Activated CD8-positive, alpha-beta T cell treated with anti-CD3 and anti-CD28 coated beads for 36 hours (primary cell): ENCODE data around the gene TMEM147. TPM values are rescaled to one million over a fixed set of nuclear protein-coding genes. Genes with fewer than 3 reads are reported as not detected.
A peak's percentile ranks its signal among the peaks of the same experiment; 100 is the strongest.

Experiments used
- ATAC-seq: fragments of 200-7000 bp; cut with Tn5 transposase; one replicate; pipeline ENCODE4 v1.10.0; 2021; ENCODE audit warnings: mild to moderate bottlenecking, moderate library complexity
- CTCF ChIA-PET: fragments of 350-600 bp; sonication (Branson Sonifier 250); formaldehyde crosslinking; loops from one replicate; lab custom pipeline; 2021; ENCODE audit warnings: antibody characterized with exemption; lab: Charles Lee
- POLR2A ChIA-PET: fragments of 350-600 bp; sonication (Branson Sonifier 250); formaldehyde crosslinking; loops from one replicate; lab custom pipeline; 2021; ENCODE audit warnings: antibody characterized with exemption; lab: Charles Lee
- DNase-seq: peaks from one replicate; pipeline ENCODE4 v3.0.0-alpha.2; 2020
- H3K27ac Mint-ChIP-seq: one replicate; pipeline ENCODE4 v1.8.0; 2021; ENCODE audit warnings: mild to moderate bottlenecking, mixed read lengths
- H3K27me3 Mint-ChIP-seq: one replicate; pipeline ENCODE4 v1.8.0; 2021; ENCODE audit warnings: mixed read lengths
- H3K36me3 Mint-ChIP-seq: one replicate; pipeline ENCODE4 v1.8.0; 2021; ENCODE audit warnings: low read depth, mixed read lengths
- H3K4me1 Mint-ChIP-seq: one replicate; pipeline ENCODE4 v1.8.0; 2021; ENCODE audit warnings: low read depth, mixed read lengths
- H3K4me3 Mint-ChIP-seq: one replicate; pipeline ENCODE4 v1.8.0; 2021; ENCODE audit warnings: mild to moderate bottlenecking, moderate library complexity, mixed read lengths
- H3K9me3 Mint-ChIP-seq: one replicate; pipeline ENCODE4 v1.8.0; 2021; ENCODE audit warnings: mixed read lengths
- intact Hi-C: fragments of 100-400 bp; cut with micrococcal nuclease; formaldehyde crosslinking; loops from one replicate; pipeline ENCODE4 v1.10.0; 2022
- total RNA-seq, 2 experiments: library from RNA; stranded (reverse); gene quantifications; one replicate each; pipeline ENCODE4 v1.2.3, GENCODE V29; 2021
- TF ChIP-seq, protein P1 (sequence below): fragments of 200-600 bp; IDR thresholded peaks from one replicate; pipeline ENCODE4 v1.8.0; 2022; ENCODE audit warnings: antibody characterized with exemption, mild to moderate bottlenecking

Gene TMEM147
- total RNA-seq, 2 experiments from 2014 or later = 81.7 to 86.6 TPM

DNA sequence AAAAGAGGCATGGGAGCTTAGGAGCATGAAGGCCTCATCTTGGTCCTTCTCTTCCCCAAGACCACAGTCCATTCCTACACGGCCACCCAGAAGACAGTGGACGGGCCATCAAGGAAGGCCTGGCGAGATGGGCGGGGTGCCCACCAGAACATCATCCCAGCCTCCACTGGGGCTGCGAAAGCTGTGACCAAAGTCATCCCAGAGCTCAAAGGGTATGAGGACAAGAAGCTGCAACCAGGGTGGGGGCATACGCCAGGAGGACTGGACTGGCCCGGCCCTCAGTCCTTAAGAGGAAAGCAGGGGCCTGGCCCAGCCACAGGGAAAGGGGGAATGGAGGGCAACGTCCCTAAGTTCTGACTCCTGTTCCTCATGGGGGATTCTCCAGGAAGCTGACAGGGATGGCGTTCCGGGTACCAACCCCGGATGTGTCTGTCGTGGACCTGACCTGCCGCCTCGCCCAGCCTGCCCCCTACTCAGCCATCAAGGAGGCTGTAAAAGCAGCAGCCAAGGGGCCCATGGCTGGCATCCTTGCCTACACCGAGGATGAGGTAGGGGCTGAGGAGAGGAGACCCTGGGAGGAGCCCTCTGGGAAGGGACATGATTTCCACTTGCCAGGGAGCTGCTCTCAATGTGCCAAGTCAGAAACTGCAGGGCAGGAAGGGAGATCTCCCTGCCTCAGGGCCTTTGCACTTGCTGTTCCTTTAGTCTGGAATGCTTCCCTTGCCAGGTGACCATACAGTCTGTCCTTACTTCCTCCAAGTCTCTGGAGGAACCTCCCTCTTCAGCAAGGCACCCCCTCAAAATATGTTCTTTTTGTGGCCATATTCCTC, 1.9 kb upstream of the TMEM147 start:
- POLR2A ChIA-PET = interaction anchor here (2.1 kb wide), 1 partner anchor 9 kb away, joined by 7 read pairs; no protein-coding TSS in a partner anchor
- intact Hi-C loops = no loop called here
- Mint-ChIP-seq H3K27ac (no peak overlapping the region), H3K27me3 (no peaks in the 10 kb centered on the region), H3K36me3 (peaks cover 36% of the 10 kb centered on the region), H3K4me1 (peaks cover 35% of the 10 kb centered on the region), H3K4me3 (peak overlapping the region; percentile 91), H3K9me3 (no peaks in the 10 kb centered on the region)
- DNase-seq = no peak
- TF ChIP-seq, protein P1, sequence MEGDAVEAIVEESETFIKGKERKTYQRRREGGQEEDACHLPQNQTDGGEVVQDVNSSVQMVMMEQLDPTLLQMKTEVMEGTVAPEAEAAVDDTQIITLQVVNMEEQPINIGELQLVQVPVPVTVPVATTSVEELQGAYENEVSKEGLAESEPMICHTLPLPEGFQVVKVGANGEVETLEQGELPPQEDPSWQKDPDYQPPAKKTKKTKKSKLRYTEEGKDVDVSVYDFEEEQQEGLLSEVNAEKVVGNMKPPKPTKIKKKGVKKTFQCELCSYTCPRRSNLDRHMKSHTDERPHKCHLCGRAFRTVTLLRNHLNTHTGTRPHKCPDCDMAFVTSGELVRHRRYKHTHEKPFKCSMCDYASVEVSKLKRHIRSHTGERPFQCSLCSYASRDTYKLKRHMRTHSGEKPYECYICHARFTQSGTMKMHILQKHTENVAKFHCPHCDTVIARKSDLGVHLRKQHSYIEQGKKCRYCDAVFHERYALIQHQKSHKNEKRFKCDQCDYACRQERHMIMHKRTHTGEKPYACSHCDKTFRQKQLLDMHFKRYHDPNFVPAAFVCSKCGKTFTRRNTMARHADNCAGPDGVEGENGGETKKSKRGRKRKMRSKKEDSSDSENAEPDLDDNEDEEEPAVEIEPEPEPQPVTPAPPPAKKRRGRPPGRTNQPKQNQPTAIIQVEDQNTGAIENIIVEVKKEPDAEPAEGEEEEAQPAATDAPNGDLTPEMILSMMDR = no peak
- CTCF ChIA-PET = interaction anchor here (0.7 to 1.2 kb wide), 2 partner anchors 34 to 48 kb away, joined by 3 read pairs; no protein-coding TSS in a partner anchor
- no peak for ATAC-seq

GRCh38 chr19:35544110-35544802, 1.2 kb upstream of the TMEM147 start:
- TF ChIP-seq, protein P1 = no peak
- H3K36me3 Mint-ChIP-seq = peaks cover 41% of the 10 kb centered on the region
- H3K27me3 Mint-ChIP-seq = no peaks in the 10 kb centered on the region
- ChIA-PET POLR2A (interaction anchor here (2.1 kb wide), 1 partner anchor 10 kb away, joined by 7 read pairs; no protein-coding TSS in a partner anchor), CTCF (interaction anchor here (0.7 to 1.2 kb wide), 2 partner anchors 35 to 49 kb away, joined by 3 read pairs; no protein-coding TSS in a partner anchor)
- peaks cover 43% of the 10 kb centered on the region for H3K4me1 Mint-ChIP-seq
- no peaks in the 10 kb centered on the region for H3K9me3 Mint-ChIP-seq
- DNase-seq (no peak), ATAC-seq (no peak)
- H3K4me3 Mint-ChIP-seq = peak overlapping the region; percentile 91
- intact Hi-C loops = no loop called here
- H3K27ac Mint-ChIP-seq = peak overlapping the region; percentile 90

DNA sequence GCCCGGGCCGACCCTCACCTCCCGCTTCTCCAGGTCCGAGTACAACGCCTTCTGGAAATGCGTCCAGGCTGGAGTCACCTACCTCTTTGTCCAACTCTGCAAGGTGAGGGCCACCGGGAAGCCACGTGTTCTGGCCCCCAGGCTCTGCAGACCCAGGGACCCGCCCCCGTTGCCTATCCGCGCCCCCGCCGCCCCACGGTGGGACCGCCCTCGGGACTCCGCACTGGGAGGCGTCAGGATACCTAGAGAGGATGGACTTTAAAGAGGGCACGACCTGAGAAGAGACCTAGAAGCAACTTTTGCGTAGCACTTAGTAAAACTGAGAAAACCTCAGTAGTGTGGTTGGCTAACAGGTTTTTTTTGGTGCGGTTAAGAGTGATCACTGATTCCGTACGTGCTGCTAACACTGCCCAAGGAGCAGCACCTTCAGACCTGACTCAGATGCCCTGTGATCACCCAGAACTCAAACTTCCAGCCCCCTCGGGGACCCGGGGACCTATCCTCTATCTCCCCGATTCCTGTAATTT, 492 bp downstream of the TMEM147 start:
- ATAC-seq (peak; percentile 82), DNase-seq (peak; percentile 83)
- Mint-ChIP-seq H3K27me3 (no peaks in the 10 kb centered on the region), H3K36me3 (peaks cover 43% of the 10 kb centered on the region), H3K9me3 (no peaks in the 10 kb centered on the region), H3K27ac (peak overlapping the region; percentile 92), H3K4me1 (peaks cover 44% of the 10 kb centered on the region), H3K4me3 (peak overlapping the region; percentile 91)
- ChIA-PET POLR2A (no interaction called here), CTCF (no interaction called here)
- intact Hi-C loops = no loop called here
- TF ChIP-seq, protein P1 = no peak

DNA sequence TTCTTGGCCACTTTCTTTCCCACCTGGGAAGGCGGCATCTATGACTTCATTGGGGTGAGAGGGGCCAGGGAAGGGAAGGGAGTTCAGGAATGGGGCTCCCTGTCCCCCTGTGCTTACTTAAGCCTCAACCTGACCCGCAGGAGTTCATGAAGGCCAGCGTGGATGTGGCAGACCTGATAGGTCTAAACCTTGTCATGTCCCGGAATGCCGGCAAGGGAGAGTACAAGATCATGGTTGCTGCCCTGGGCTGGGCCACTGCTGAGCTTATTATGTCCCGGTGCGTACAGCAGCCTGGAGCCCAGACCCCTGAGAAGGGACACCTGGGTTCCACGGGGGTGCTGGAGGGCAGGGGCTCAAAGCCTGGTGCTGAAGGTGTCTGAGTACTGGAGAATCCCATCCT, 1.1 kb downstream of the TMEM147 start:
- intact Hi-C loops = no loop called here
- Mint-ChIP-seq H3K4me3 (peak overlapping the region; percentile 91), H3K27ac (peak overlapping the region; percentile 92), H3K27me3 (no peaks in the 10 kb centered on the region), H3K36me3 (peaks cover 43% of the 10 kb centered on the region), H3K9me3 (no peaks in the 10 kb centered on the region), H3K4me1 (peaks cover 42% of the 10 kb centered on the region)
- TF ChIP-seq, protein P1 = no peak
- CTCF ChIA-PET = interaction anchor here (2.5 to 3.4 kb wide), 3 partner anchors 11 to 194 kb away, joined by 6 to 27 read pairs (median 13); no protein-coding TSS in a partner anchor
- POLR2A ChIA-PET = no interaction called here
- ATAC-seq (no peak), DNase-seq (no peak)
